GM18858 (cell line): ENCODE results near the gene HOMER2.

Experiments
- ATAC-seq: cut with Tn5 transposase; IDR thresholded peaks from one replicate; pipeline ENCODE4 v1.9.1; 2021; ENCODE audit not compliant: unreplicated experiment

HOMER2 gene

GRCh38 chr15:82805994-82806406, 146.5 kb downstream of the HOMER2 start, which contains the start of gene FSD2:
Gene FSD2, minus strand, starts transcription at chr15:82806069. Its CDS starts 18,679 bp downstream, at chr15:82787390.
- ATAC-seq: peak; percentile 64

- ATAC-seq: no peak
These were observed 148.0 kb downstream of the HOMER2 start for GRCh38 chr15:82804575-82804949.

- no peak for ATAC-seq
These were observed 148.5 kb downstream of the HOMER2 start for GRCh38 chr15:82803793-82804574.

- ATAC-seq: no peak
These were observed 150.0 kb downstream of the HOMER2 start for GRCh38 chr15:82802497-82802896.

GRCh38 chr15:82799183-82799841, 153.2 kb downstream of the HOMER2 start:
- ATAC-seq: no peak
